Activated naive CD4-positive, alpha-beta T cell treated with anti-CD3 and anti-CD28 coated beads, Interleukin-2, amount 50 U/mL, for 24 hours (primary cell): ENCODE results near the gene CSF3.

ENCODE experiments used
- H3K27ac Mint-ChIP-seq: one replicate; pipeline ENCODE4 v1.8.0; 2021; ENCODE audit warnings: mild to moderate bottlenecking, mixed read lengths
- H3K27me3 Mint-ChIP-seq: one replicate; pipeline ENCODE4 v1.8.0; 2021; ENCODE audit warnings: mixed read lengths
- H3K36me3 Mint-ChIP-seq: one replicate; pipeline ENCODE4 v1.8.0; 2021; ENCODE audit warnings: mixed read lengths
- H3K4me1 Mint-ChIP-seq: one replicate; pipeline ENCODE4 v1.8.0; 2021; ENCODE audit warnings: mixed read lengths
- H3K4me3 Mint-ChIP-seq: one replicate; pipeline ENCODE4 v1.8.0; 2021; ENCODE audit warnings: mild to moderate bottlenecking, mixed read lengths
- H3K9me3 Mint-ChIP-seq: one replicate; pipeline ENCODE4 v1.8.0; 2021; ENCODE audit warnings: mixed read lengths

The CSF3 gene, protein sequence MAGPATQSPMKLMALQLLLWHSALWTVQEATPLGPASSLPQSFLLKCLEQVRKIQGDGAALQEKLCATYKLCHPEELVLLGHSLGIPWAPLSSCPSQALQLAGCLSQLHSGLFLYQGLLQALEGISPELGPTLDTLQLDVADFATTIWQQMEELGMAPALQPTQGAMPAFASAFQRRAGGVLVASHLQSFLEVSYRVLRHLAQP

DNA sequence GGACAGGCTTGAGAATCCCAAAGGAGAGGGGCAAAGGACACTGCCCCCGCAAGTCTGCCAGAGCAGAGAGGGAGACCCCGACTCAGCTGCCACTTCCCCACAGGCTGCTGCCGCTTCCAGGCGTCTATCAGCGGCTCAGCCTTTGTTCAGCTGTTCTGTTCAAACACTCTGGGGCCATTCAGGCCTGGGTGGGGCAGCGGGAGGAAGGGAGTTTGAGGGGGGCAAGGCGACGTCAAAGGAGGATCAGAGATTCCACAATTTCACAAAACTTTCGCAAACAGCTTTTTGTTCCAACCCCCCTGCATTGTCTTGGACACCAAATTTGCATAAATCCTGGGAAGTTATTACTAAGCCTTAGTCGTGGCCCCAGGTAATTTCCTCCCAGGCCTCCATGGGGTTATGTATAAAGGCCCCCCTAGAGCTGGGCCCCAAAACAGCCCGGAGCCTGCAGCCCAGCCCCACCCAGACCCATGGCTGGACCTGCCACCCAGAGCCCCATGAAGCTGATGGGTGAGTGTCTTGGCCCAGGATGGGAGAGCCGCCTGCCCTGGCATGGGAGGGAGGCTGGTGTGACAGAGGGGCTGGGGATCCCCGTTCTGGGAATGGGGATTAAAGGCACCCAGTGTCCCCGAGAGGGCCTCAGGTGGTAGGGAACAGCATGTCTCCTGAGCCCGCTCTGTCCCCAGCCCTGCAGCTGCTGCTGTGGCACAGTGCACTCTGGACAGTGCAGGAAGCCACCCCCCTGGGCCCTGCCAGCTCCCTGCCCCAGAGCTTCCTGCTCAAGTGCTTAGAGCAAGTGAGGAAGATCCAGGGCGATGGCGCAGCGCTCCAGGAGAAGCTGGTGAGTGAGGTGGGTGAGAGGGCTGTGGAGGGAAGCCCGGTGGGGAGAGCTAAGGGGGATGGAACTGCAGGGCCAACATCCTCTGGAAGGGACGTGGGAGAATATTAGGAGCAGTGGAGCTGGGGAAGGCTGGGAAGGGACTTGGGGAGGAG lies at the start of gene CSF3:
Gene CSF3 (plus strand): TSS at position 436 of the 993 bp plus-strand sequence. CDS start 35 bp downstream, at position 471.
- Mint-ChIP-seq H3K27ac (no peak within 1 kb of the TSS), H3K36me3 (peaks cover 1% of the 10 kb centered on the region), H3K4me3 (no peak within 1 kb of the TSS), H3K27me3 (no peaks in the 10 kb centered on the region), H3K4me1 (peaks cover 8% of the 10 kb centered on the region), H3K9me3 (no peaks in the 10 kb centered on the region)

DNA sequence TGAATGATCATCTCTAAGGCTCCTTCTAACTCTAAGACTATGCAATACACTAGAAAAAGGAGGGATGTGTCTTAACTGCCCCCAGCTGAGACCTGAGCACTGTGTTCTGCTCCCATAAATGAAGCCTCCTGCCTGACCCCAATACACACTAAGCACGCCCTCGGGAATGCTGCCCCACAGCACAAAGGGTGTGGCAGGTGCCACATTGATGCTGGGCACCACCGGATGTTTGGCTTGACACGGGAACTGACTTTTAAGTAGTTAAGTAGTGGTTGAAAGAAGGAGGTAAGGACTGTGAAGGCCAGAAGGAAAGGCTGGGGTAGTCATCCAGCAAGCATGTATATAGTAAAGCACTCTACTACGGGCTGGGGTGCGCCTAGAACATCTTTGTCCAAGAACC lies 48.5 kb upstream of the CSF3 start:
- H3K4me1 Mint-ChIP-seq, result peaks cover 25% of the 10 kb centered on the region
- H3K27me3 Mint-ChIP-seq, result no peaks in the 10 kb centered on the region
- H3K36me3 Mint-ChIP-seq, result no peaks in the 10 kb centered on the region
- no peaks in the 10 kb centered on the region for H3K9me3 Mint-ChIP-seq
- H3K4me3 Mint-ChIP-seq, result no peak overlapping the region
- no peak overlapping the region for H3K27ac Mint-ChIP-seq

DNA sequence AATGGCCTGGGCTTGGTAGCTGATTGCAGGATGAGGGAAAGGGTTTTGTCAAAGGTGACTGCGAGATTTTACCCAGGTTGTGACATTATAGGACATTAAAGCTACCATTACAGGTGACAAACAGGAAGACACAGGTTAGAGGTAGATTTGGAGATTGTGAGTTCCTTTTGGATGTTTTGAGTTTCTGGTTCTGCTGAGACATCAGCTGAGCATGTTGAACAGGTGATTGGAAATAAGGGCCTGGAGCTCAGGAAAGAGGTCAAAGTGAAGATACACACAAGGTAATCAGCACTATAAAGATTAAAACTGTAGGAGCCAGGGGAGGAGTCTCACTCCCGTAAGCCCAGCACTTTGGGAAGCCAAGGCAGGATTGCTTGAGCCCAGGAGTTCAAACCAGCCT lies 46.5 kb upstream of the CSF3 start:
- H3K27me3 Mint-ChIP-seq, result no peaks in the 10 kb centered on the region
- no peaks in the 10 kb centered on the region for H3K9me3 Mint-ChIP-seq
- H3K36me3 Mint-ChIP-seq, result no peaks in the 10 kb centered on the region
- peaks cover 9% of the 10 kb centered on the region for H3K4me1 Mint-ChIP-seq
- no peak overlapping the region for H3K4me3 Mint-ChIP-seq
- H3K27ac Mint-ChIP-seq, result peak overlapping the region; percentile 57

GRCh38 chr17:39969375-39969774 lies 45.9 kb upstream of the CSF3 start:
- Mint-ChIP-seq H3K36me3 (no peaks in the 10 kb centered on the region), H3K27ac (no peak overlapping the region), H3K27me3 (no peaks in the 10 kb centered on the region), H3K4me1 (peaks cover 4% of the 10 kb centered on the region), H3K4me3 (no peak overlapping the region), H3K9me3 (no peaks in the 10 kb centered on the region)

DNA sequence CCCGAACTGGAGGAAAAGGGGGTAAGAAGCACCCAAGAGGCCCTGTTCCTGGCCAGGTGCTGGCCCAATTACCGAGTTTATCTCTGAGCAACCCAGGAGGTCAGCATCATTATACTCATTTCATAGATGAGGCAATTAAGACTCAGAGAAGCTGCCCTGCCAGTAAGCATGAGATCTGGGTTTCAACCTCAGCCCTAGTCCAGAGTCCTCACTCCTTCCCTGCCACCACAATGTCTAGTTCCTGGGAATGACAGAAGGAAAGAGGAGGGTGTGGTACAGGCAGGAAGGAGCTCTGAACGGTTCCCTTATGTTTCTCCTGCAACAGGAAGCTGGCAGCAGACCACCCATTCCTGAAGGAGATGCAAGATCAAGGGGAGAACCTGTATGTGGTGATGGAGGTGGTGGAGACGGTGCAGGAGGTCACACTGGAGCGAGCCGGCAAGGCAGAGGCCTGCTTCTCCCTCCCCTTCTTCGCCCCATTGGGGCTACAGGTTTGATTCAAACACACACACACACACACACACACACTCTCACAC lies 45.0 kb upstream of the CSF3 start:
- no peak overlapping the region for H3K27ac Mint-ChIP-seq

DNA sequence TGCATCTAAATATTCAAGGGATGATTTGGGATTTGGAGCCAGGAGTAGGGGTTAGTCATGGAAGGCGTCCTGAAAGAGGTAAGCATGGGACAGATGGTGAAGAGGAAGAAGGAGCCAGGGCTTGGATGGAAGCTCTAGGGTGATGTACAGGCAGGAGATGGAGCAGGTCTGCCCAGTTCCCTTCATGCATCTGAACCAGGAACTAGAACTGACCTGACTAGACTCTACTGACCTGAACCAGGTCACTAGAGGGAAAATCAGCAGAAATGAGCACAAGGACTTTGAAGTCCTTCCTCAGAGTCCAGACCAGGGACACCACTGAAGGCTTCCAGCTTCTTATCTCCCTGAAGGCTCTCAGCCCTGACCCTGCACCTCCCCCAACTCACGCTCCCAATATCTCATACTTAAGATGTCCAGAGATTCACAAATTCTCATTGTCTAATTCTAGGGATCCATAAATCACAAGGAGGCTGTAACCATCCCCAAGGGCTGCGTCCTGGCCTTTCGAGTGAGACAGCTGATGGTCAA lies 44.1 kb upstream of the CSF3 start:
- Mint-ChIP-seq H3K36me3 (no peaks in the 10 kb centered on the region), H3K27me3 (no peaks in the 10 kb centered on the region), H3K4me3 (no peak overlapping the region), H3K4me1 (peaks cover 4% of the 10 kb centered on the region), H3K9me3 (no peaks in the 10 kb centered on the region), H3K27ac (no peak overlapping the region)

More for the DNA sequence above, 45.0 kb upstream of the CSF3 start:
- no peaks in the 10 kb centered on the region for H3K36me3 Mint-ChIP-seq
- H3K27me3 Mint-ChIP-seq, result no peaks in the 10 kb centered on the region
- peaks cover 4% of the 10 kb centered on the region for H3K4me1 Mint-ChIP-seq
- H3K4me3 Mint-ChIP-seq, result no peak overlapping the region
- no peaks in the 10 kb centered on the region for H3K9me3 Mint-ChIP-seq

- Mint-ChIP-seq H3K27ac (no peak overlapping the region), H3K4me3 (no peak overlapping the region), H3K36me3 (no peaks in the 10 kb centered on the region), H3K4me1 (peaks cover 4% of the 10 kb centered on the region), H3K27me3 (no peaks in the 10 kb centered on the region), H3K9me3 (no peaks in the 10 kb centered on the region)
These were observed 43.0 kb upstream of the CSF3 start for GRCh38 chr17:39972271-39972670.

- Mint-ChIP-seq H3K4me1 (peaks cover 3% of the 10 kb centered on the region), H3K27ac (no peak overlapping the region), H3K9me3 (no peaks in the 10 kb centered on the region), H3K4me3 (no peak overlapping the region), H3K36me3 (no peaks in the 10 kb centered on the region), H3K27me3 (no peaks in the 10 kb centered on the region)
These were observed 41.7 kb upstream of the CSF3 start for GRCh38 chr17:39973496-39973895.

DNA sequence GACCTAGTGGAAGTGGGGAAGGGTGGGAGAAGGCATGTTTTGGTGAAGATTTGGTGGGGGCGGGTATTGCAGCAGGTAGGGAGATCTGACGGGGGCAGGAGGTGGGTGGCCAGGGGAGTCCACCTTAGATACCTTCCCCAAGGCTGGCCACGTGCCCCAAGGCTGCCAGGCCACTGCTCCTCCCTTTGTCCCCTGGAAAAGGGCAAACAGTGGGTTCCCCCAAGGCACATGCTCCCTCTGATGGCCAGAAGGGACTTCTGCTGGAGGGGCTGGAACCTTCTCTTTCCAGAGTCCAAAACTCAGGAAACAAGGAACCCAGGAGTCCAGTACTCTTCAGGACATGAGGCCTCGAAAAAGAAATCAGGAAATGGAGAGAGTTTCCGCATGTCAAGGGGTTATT lies 40.8 kb upstream of the CSF3 start:
- H3K4me1 Mint-ChIP-seq, result peaks cover 4% of the 10 kb centered on the region
- no peaks in the 10 kb centered on the region for H3K36me3 Mint-ChIP-seq
- no peak overlapping the region for H3K27ac Mint-ChIP-seq
- no peaks in the 10 kb centered on the region for H3K9me3 Mint-ChIP-seq
- no peaks in the 10 kb centered on the region for H3K27me3 Mint-ChIP-seq
- no peak overlapping the region for H3K4me3 Mint-ChIP-seq

GRCh38 chr17:39975801-39976200 lies 39.4 kb upstream of the CSF3 start:
- no peaks in the 10 kb centered on the region for H3K36me3 Mint-ChIP-seq
- H3K9me3 Mint-ChIP-seq, result no peaks in the 10 kb centered on the region
- peaks cover 13% of the 10 kb centered on the region for H3K4me1 Mint-ChIP-seq
- no peaks in the 10 kb centered on the region for H3K27me3 Mint-ChIP-seq
- no peak overlapping the region for H3K27ac Mint-ChIP-seq
- H3K4me3 Mint-ChIP-seq, result no peak overlapping the region

DNA sequence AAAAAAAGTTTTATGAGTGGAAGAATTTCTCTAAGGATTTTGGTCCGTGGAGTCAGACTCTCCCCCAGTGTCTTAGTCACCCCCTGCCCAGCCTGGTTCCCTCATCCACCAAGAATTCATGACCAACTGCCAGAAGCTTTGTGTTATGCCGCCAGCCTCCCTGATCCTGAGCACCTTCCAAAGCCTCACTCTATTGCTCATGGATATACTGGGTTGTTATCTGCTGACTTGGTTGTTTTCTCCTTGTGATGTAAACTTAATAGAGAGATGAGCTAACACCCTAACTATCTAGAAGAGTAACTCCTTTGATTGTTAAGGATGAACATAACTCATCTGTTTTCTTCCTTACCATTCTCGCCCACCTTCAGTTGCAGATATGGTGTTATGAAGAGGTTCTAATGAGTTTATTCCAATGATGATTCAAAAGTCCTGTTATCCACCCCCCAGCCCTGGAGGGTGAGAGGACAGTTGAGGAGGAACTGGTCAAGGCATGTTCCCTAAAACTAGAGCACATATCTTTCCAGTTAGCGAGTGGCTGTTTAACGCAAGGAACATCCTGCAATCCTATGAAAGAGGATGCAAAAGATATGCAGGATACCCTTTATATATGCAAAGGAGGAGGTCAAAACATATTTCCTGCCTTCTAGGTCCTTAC lies 36.1 kb upstream of the CSF3 start:
- Mint-ChIP-seq H3K27ac (peak overlapping the region; percentile 17), H3K36me3 (peaks cover 3% of the 10 kb centered on the region), H3K9me3 (no peaks in the 10 kb centered on the region), H3K4me3 (peak overlapping the region; percentile 70), H3K27me3 (no peaks in the 10 kb centered on the region), H3K4me1 (peaks cover 33% of the 10 kb centered on the region)

DNA sequence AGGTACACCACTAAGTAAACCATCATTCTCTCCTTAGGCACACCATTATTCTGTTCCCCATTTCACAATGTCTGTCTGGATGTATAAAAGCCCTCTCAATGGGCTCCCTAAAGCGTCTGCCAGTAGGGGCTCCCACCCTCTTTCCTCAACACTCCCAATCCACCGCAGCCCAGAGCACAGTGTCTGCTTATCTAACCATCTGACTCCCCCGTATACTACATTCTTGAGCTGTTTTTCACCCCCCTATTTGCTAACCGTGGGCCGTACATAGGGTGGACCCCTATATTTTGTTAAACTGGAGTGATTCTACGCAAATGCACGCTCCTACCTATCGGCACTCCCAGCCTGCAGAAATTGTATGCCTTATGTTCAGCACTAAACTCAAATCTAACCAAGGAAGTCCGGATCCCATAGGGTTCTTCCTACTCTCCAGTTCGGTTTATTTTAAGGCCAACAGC lies 35.3 kb upstream of the CSF3 start:
- Mint-ChIP-seq H3K36me3 (peaks cover 3% of the 10 kb centered on the region), H3K27ac (peak overlapping the region; percentile 99), H3K4me1 (peaks cover 37% of the 10 kb centered on the region), H3K4me3 (peak overlapping the region; percentile 93), H3K9me3 (no peaks in the 10 kb centered on the region), H3K27me3 (no peaks in the 10 kb centered on the region)

GRCh38 chr17:39980351-39981206 lies 34.7 kb upstream of the CSF3 start, which contains the start of gene PSMD3:
TSS of gene PSMD3 (plus strand) at chr17:39980807. CDS start at chr17:39980971, 164 bp downstream.
- peak within 1 kb of the TSS; percentile 99 for H3K27ac Mint-ChIP-seq
- peak within 1 kb of the TSS; percentile 93 for H3K4me3 Mint-ChIP-seq
- H3K27me3 Mint-ChIP-seq, result no peaks in the 10 kb centered on the region
- peaks cover 3% of the 10 kb centered on the region for H3K36me3 Mint-ChIP-seq
- H3K4me1 Mint-ChIP-seq, result peaks cover 41% of the 10 kb centered on the region
- no peaks in the 10 kb centered on the region for H3K9me3 Mint-ChIP-seq

DNA sequence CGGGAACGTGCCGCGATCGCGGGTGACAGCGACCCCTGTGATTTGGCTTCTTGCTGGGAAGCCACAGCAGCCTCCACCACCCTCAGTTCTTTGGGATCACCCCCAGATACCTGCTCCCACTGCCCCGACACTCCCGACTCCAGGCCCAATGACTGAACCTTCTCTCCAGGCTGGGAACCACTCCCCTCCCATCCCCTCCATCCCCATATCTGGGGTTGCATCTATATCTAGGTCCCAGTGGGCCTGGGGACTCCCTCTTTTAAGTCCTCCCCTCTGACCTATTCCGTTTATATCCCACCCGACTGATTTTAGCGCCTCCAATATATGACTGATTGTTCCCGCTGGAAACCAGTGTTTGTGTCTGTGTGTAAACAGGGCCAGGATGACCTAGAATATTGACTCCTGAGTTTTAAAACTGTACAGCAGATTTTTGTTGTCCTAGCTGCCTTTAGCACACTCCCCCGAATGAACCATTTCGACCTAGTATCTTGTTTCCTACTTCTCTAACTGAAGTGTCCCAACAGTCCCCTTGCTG lies 34.0 kb upstream of the CSF3 start:
- H3K9me3 Mint-ChIP-seq, result no peaks in the 10 kb centered on the region
- H3K4me3 Mint-ChIP-seq, result peak overlapping the region; percentile 93
- no peaks in the 10 kb centered on the region for H3K27me3 Mint-ChIP-seq
- peaks cover 48% of the 10 kb centered on the region for H3K4me1 Mint-ChIP-seq
- peak overlapping the region; percentile 99 for H3K27ac Mint-ChIP-seq
- peaks cover 5% of the 10 kb centered on the region for H3K36me3 Mint-ChIP-seq
